GM12892 (cell line): ENCODE measurements around the gene GALNS.
"Not testable (repeated sequence)": the region's sequence is repeated elsewhere in the genome, so short reads cannot be mapped to it uniquely, and the experiment has no call there.

Experiments
- DNase-seq: peaks from one replicate; pipeline ENCODE4 v3.0.0; 2011; ENCODE audit not compliant: insufficient read length
- FAIRE-seq: peaks from 2 replicates; lab custom pipeline; 2011; peaks lifted over from hg19 to GRCh38; lab: Jason Lieb, UNC
- POLR2A ChIP-seq: IDR thresholded peaks from 2 replicates; pipeline ENCODE4 v1.6.1; 2011; ENCODE audit warnings: low read depth, low read length, control low read depth
- POLR2AphosphoS5 ChIP-seq: IDR thresholded peaks from 2 replicates; pipeline ENCODE4 v1.6.1; 2011; ENCODE audit warnings: low read depth, low read length, control low read depth
- TAF1 ChIP-seq: IDR thresholded peaks from 2 replicates; pipeline ENCODE4 v1.6.1; 2011; ENCODE audit warnings: low read depth, mild to moderate bottlenecking, control low read depth, low read length, borderline replicate concordance

The GALNS gene

GRCh38 chr16:88778541-88779065, 78.1 kb downstream of the GALNS start:
- no peak for FAIRE-seq
- DNase-seq, result no peak
- TF ChIP-seq POLR2AphosphoS5 (no peak), TAF1 (no peak), POLR2A (no peak)

- DNase-seq, result no peak
- no peak for FAIRE-seq
- TF ChIP-seq POLR2A (no peak), POLR2AphosphoS5 (no peak), TAF1 (no peak)
These were observed 78.5 kb downstream of the GALNS start for GRCh38 chr16:88778271-88778525.

- TF ChIP-seq POLR2AphosphoS5 (no peak), TAF1 (no peak), POLR2A (no peak)
- no peak for FAIRE-seq
- no peak for DNase-seq
These were observed 79.1 kb downstream of the GALNS start for GRCh38 chr16:88777471-88778270.

- DNase-seq (no peak), FAIRE-seq (no peak)
- TF ChIP-seq POLR2AphosphoS5 (no peak), POLR2A (no peak), TAF1 (no peak)
These were observed 80.9 kb downstream of the GALNS start for GRCh38 chr16:88775825-88776224.

GRCh38 chr16:88774544-88775393, 82.0 kb downstream of the GALNS start:
- no peak for TF ChIP-seq POLR2AphosphoS5
- no peak for TF ChIP-seq TAF1
- TF ChIP-seq POLR2A, result no peak
- no peak for DNase-seq
- FAIRE-seq, result no peak

- no peak for FAIRE-seq
- DNase-seq, result no peak
These were observed 82.9 kb downstream of the GALNS start for GRCh38 chr16:88773812-88774291.

GRCh38 chr16:88772871-88773811, 83.6 kb downstream of the GALNS start:
- DNase-seq (no peak), FAIRE-seq (no peak)
- TF ChIP-seq TAF1, result no peak
- TF ChIP-seq POLR2A, result no peak
- no peak; the same call in 1 of the 2 replicates for TF ChIP-seq POLR2AphosphoS5

More at GRCh38 chr16:88773812-88774291, 82.9 kb downstream of the GALNS start:
- TF ChIP-seq TAF1 (no peak), POLR2AphosphoS5 (peak; percentile 11; the same call in 1 of the 2 replicates), POLR2A (no peak)

- not testable (repeated sequence) for DNase-seq, FAIRE-seq
These were observed 85.0 kb downstream of the GALNS start for GRCh38 chr16:88771781-88772180.

GRCh38 chr16:88771294-88771772, 85.4 kb downstream of the GALNS start:
- FAIRE-seq (no peak), DNase-seq (no peak)
- TF ChIP-seq TAF1 (no peak), POLR2AphosphoS5 (no peak), POLR2A (no peak)

GRCh38 chr16:88770461-88771293, 86.1 kb downstream of the GALNS start:
- no peak for TF ChIP-seq TAF1
- no peak for TF ChIP-seq POLR2AphosphoS5
- TF ChIP-seq POLR2A, result no peak
- no peak for FAIRE-seq
- no peak for DNase-seq
